HG03280 (cell line): Measurements from ENCODE around the gene FANCE.

ENCODE experiments used
- ATAC-seq: cut with Tn5 transposase; IDR thresholded peaks from one replicate; pipeline ENCODE4 v1.9.1; 2021; ENCODE audit warnings: mild to moderate bottlenecking, moderate library complexity; ENCODE audit not compliant: unreplicated experiment

The FANCE gene

DNA sequence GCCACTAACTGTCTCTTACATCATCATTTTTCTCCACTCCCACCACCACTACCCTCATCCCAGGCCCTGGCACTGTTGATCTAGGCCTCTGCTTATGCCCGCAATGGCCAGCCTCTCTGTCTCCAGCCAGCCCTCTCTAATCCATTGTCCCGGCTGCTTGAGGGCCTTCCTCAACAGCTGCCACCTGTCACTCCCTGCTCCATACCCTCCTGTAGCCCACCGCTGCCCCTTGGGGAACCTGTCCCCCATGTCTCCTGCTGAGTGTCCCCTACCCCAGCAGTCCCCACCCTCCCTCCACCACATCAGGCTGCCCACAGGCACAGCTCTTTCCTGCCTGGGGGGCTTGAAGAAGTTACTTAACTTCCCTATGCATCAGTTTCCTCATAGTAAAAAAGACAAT, 31.4 kb downstream of the FANCE start:
- ATAC-seq, result no peak

GRCh38 chr6:35483893-35484645, 31.9 kb downstream of the FANCE start:
- no peak for ATAC-seq

DNA sequence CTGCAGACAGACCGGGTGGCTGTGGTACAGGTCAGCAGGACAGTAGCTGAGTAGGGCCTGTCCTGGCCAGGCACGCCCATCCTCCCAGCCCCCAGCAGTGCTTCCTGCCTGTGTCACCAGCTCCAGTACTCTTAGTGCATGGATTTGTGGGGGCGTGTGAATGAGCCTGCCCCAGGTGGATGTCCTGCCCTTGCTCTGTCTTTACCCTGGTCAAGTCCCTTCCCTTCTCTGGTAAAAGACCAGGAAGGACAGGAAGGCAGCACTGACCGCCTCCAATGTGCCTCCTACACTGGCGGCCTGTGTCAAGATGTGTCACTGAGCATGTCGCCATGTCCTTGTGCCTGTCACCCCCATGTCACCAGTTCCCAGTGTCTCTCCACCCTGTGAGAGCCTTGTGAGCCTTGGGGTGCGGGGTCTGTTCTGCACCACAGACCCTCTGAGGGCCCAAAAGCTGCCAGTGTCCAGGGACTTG, 32.8 kb downstream of the FANCE start:
- ATAC-seq, result no peak

- no peak for ATAC-seq
Observed at GRCh38 chr6:35485402-35485877, 33.3 kb downstream of the FANCE start.

- no peak for ATAC-seq
Observed at GRCh38 chr6:35486005-35486925, 34.1 kb downstream of the FANCE start.

DNA sequence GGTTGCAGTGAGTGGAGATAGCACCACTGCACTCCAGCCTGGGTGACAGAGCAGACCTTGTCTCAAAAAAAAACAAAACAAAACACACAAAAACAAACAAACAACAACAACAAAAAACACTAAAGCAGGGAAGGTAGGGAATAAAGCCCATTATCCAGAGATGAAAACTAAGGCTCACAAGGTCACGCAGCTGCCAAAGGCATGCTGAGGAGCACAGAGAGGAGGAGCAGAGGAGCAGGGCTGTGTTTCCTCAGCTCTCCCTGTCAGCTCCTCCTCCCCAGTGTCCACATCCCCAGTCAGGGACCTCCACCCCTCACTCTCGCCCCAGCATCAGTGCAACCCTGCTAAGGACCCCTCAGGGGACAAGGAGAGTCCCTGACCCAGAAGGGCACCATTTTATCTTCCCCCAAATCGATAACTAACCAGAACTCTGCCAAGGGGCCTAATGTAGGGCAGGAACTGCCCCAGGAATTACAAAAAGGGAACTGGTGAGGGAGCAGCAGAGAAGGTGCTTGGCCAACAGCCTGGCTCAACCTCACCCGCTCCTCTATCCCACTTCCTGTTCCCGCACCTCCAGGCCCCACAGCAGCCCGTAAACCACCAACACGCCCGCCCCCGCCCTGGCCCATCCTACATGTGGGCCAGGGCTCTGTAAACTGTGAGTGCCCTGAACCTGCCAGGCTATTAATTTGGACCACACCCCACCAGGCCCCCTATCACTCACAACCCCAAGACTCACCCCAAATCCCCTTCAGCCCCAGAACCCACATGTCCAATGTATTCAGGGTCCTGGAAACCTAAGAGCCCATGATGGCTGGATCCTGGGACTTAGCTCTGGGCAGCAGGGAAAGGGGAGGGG, 35.7 kb downstream of the FANCE start:
- no peak for ATAC-seq

- no peak for ATAC-seq
Observed at GRCh38 chr6:35488517-35488862, 36.4 kb downstream of the FANCE start.

GRCh38 chr6:35489066-35489465, 36.9 kb downstream of the FANCE start:
- ATAC-seq, result no peak

DNA sequence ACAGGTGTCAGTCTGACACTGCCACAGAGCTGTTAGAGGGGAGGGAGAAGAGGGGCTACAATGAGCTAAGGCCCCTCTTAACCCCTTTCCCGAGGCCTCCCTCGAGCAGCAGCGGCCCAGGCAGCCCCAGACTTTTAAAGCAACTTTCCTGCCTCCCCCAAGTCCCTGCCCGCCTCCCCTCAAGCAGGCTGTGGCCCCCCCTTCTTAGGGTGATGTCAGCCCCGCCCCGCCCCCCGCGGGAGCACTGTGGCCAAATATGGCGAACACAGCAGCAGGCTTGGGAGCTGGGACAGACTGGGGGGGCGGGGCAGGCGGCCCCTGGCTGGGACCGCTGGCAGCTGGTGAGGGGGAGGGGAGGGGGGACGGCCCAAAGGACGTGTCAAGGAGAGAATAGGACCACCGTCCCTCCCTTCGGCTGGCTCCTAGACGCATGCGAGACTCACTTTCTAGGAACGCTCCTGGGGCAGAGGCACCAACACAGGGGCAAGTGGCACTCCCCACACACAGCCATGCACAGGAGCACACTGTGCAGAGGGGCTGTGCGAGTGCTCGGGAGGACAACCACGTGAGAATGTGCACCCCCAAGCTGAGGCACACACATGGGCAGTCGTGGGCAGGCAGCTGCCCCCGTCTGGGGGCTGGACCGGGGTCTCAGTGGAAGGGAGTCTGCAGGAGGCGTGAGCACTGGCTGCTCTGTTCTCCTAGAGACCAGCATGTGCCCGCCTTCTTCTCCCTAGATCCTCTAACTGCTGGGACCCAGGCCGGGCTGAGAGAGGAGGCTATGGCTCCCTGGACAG, 38.1 kb downstream of the FANCE start:
- ATAC-seq, result no peak

DNA sequence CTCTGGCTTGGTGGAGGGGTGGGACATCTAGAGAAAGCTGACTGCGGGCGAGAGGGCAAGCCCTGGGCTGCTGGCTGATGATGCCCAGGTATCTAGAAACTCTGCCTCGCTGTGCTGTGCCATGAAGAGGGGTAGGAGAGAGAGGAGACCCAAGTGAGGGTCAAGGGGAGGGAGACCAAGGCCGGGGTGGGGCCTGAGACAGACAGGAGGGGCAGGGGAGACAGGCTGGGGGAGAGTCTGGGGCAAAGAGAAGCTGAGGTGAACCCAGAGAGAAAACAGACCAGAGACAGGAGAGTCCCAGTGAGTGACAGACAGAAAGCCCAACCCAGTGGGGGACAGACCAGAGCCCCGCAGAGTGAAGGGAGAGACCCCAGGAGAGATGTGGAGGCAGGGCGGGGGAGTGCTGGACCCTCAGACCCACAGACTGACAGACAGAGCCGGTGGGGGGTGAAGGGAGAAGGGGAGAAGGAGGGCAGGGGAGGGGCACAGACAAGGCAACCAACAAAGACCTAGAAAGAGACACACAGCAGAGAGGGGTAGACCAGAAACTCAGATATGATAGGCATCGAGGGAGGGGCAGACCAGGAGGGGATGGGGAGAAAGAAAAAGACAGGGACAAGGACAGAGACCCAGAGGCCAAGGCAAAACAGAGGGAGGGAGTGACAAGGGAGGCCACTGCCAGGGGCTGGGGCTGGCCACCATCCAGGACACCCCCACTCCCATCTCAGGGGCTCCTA, 38.9 kb downstream of the FANCE start:
- no peak for ATAC-seq

DNA sequence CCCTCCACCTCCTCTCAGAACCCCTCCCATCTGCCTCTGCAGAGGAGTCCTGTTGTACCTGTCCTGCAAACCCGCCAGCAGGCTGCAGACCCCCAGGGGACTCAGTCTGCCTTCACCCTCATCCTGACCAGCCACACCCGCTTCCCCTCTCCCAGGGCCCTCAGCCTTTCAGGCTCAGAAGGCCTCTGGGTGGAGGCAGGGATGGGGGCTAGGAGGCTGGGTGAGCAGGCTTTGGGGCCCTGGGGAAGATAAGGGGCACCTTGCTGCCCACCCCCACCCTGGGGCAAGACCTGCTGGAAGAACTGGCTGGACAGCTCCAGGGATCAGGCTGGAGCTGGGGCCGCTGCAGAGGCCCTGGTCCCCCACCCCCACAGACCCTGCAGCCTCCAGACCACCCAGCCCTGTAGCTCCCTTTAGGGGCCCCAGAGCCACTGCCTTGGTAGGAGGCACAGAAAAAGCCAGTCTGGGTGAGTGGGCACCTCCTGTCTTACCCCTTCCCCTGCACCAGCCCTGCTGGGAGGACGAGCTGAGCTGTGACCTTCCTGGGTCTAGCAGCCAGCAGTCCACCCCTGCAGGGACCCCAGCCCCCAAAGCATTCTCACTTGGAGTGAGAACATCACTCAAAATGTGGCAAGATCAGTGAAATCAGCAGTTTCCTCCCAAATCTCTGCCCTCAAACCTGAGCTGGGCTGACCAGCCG, 39.6 kb downstream of the FANCE start:
- no peak for ATAC-seq

- no peak for ATAC-seq
Observed at GRCh38 chr6:35492258-35492973, 40.3 kb downstream of the FANCE start.

DNA sequence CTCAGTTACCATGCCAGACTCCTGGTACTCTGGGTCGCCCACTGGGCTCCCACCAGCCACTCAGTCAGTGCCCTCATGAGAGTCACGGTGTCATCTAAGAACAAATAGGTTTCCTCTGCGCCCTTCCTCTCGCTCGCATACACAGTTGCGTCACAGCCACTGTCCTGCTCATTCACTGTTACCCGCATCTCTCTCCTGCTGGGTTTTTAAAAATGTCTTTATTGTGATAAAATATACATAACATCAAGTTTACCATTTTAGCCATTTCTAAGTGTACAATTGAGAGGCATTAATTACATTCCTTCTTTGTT, 40.8 kb downstream of the FANCE start:
- no peak for ATAC-seq

DNA sequence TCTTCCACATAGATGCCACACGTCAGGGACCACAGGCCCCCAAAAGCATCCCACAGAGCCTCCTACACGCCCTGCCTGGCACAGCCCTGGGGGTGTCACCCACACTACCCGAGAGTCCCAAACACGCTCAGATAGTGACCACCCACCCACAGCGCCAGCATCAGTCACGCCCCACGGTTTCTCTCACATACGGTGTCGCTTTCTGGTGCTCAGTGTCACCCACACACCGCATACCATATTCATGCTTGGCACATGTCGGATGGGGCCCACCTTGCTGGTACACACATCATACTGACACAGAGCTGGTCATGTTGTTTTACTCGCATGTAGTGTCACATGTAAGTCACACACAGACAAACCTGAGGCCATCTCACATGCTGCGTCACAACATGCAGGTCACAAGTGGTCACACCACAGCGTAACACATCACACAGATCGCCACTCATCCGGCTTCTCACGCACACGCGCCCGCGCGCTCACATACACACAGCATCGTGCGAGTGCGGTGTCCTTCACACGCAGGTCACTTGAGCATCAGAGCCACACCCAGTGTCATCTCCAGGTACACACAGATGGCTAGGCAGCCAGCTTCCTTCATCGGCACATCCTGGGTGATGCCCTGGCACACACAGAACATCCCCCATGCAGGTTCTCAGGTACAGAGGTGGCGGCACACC, 41.3 kb downstream of the FANCE start:
- ATAC-seq, result no peak

- no peak for ATAC-seq
Observed at GRCh38 chr6:35494161-35494563, 42.0 kb downstream of the FANCE start.

DNA sequence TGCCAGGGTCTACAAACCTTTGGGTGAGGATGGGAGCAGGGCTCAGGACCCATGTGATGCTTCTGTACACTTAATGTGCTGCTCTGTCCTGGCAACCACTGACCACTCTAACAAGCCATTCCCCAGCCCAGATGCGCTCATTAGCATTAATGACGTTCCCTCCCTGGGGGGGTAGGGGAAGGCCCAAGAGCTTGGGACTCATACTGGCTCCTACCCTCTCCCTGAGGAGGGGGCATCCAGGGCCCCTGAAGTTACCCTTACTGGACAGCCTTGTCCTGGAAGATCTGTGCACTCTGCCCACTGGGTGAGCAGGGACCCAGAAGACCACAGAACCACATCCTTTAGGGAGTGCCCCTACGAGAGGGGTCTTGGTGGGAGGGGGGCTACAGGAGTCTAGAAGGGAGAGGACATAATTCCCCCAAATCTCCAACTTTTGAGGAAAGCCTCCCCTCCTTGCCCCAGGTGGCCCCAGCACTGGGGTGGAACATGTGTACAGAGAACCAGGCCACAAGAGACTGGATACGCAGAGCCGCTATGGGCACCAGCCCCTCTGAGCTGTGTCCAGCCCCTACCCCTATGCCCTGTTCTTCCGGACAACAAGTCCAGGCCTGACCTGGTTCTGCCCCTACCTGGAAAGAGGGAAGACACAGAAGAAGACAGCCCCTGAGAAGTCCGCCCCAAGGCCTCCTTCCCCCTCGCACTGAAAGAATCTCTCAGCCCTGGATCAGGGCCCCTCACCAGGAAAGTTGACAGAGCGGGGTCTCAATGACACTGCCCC, 43.3 kb downstream of the FANCE start:
- ATAC-seq, result no peak
